ENCODE data around the gene CDKN1A.
"Not testable (repeated sequence)": the region's sequence is repeated elsewhere in the genome, so short reads cannot be mapped to it uniquely, and the experiment has no call there.

CDKN1A gene

GRCh38 chr6:36700071-36700812 lies 21.7 kb downstream of the CDKN1A start:
- TF ChIP-seq CTCF (conservative IDR thresholded peaks at IDR 0.05; ENCODE audit: control insufficient read depth, insufficient read depth, low read depth, low read length): no peak
- H3K4me3 ChIP-seq (ENCODE audit: control insufficient read depth, low read depth, low read length): no peak overlapping the region
- DNase-seq (ENCODE audit: low read depth): no peak

- no peak for DNase-seq (ENCODE audit: low read depth)
- TF ChIP-seq CTCF (conservative IDR thresholded peaks at IDR 0.05; ENCODE audit: control insufficient read depth, insufficient read depth, low read depth, low read length): no peak
These were observed 22.3 kb downstream of the CDKN1A start for GRCh38 chr6:36700831-36701230.

GRCh38 chr6:36701401-36701991 lies 23.0 kb downstream of the CDKN1A start:
- no peak overlapping the region for H3K4me3 ChIP-seq (ENCODE audit: control insufficient read depth, low read depth, low read length)
- DNase-seq (ENCODE audit: low read depth): no peak
- TF ChIP-seq CTCF (conservative IDR thresholded peaks at IDR 0.05; ENCODE audit: control insufficient read depth, insufficient read depth, low read depth, low read length): no peak

More at GRCh38 chr6:36700831-36701230, 22.3 kb downstream of the CDKN1A start:
- H3K4me3 ChIP-seq (ENCODE audit: control insufficient read depth, low read depth, low read length): no peak overlapping the region

- H3K4me3 ChIP-seq (ENCODE audit: control insufficient read depth, low read depth, low read length): no peak overlapping the region
- no peak for DNase-seq (ENCODE audit: low read depth)
- no peak for TF ChIP-seq CTCF (conservative IDR thresholded peaks at IDR 0.05; ENCODE audit: control insufficient read depth, insufficient read depth, low read depth, low read length)
These were observed 24.1 kb downstream of the CDKN1A start for GRCh38 chr6:36702656-36703055.

- no peak for DNase-seq (ENCODE audit: low read depth)
- TF ChIP-seq CTCF (conservative IDR thresholded peaks at IDR 0.05; ENCODE audit: control insufficient read depth, insufficient read depth, low read depth, low read length): no peak
- H3K4me3 ChIP-seq (ENCODE audit: control insufficient read depth, low read depth, low read length): no peak overlapping the region
These were observed 24.6 kb downstream of the CDKN1A start for GRCh38 chr6:36703081-36703606.

- H3K4me3 ChIP-seq (ENCODE audit: control insufficient read depth, low read depth, low read length): no peak overlapping the region
- TF ChIP-seq CTCF (conservative IDR thresholded peaks at IDR 0.05; ENCODE audit: control insufficient read depth, insufficient read depth, low read depth, low read length): no peak
- DNase-seq (ENCODE audit: low read depth): no peak
These were observed 25.5 kb downstream of the CDKN1A start for GRCh38 chr6:36703982-36704381.

GRCh38 chr6:36704961-36705577 lies 26.6 kb downstream of the CDKN1A start:
- DNase-seq (ENCODE audit: low read depth); H3K4me3 ChIP-seq (ENCODE audit: control insufficient read depth, low read depth, low read length): not testable (repeated sequence)

Data from fibroblast of mammary gland (primary cell).